ENCODE results near the gene ITSN2.

Gene ITSN2

DNA sequence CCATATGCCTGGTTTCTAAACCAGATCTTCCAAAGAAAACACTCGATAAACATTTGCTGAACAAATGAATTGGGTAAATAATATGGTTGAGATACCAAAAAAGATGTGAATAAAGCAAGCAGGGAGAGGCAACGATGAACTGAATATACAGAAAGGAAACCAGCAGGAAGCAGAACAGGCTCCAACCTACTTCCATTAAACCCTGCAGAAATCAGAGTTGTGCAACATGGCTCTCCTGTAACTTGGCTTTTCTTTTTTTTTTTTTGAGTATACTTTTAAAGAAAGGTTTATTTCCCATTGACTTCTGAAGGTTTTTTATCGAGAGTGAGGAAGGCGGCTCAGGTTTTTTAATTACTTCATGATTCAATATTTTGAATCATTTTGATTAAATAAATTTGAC is 23.5 kb downstream of the ITSN2 start:
- TF ChIP-seq, protein P1, sequence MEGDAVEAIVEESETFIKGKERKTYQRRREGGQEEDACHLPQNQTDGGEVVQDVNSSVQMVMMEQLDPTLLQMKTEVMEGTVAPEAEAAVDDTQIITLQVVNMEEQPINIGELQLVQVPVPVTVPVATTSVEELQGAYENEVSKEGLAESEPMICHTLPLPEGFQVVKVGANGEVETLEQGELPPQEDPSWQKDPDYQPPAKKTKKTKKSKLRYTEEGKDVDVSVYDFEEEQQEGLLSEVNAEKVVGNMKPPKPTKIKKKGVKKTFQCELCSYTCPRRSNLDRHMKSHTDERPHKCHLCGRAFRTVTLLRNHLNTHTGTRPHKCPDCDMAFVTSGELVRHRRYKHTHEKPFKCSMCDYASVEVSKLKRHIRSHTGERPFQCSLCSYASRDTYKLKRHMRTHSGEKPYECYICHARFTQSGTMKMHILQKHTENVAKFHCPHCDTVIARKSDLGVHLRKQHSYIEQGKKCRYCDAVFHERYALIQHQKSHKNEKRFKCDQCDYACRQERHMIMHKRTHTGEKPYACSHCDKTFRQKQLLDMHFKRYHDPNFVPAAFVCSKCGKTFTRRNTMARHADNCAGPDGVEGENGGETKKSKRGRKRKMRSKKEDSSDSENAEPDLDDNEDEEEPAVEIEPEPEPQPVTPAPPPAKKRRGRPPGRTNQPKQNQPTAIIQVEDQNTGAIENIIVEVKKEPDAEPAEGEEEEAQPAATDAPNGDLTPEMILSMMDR (IDR thresholded peaks at IDR 0.05; ENCODE audit: low read depth, low read length, missing control alignments): no peak
- no peak overlapping the region for H3K4me3 ChIP-seq (replicated peaks; ENCODE audit: low read depth, low read length)
- no peak for DNase-seq (ENCODE audit: extremely low read depth, low read depth)

DNA sequence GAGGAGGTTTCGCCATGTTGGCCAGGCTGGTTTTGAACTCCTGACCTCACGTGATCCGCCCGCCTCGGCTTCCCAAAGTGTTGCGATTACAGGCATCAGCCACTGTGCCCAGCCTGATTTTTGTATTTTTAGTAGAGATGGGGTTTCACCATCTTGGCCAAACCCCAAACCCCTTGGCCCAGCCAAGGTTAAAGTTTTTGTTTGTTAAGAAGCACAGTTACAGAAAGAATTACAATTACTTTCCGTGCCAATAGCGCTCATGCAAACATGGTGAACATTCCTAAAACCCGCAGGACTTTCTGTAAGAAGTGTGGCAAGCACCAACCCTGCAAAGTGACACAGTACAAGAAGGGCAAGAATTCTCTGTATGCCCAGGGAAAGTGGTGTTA is 26.1 kb downstream of the ITSN2 start:
- H3K4me3 ChIP-seq (replicated peaks; ENCODE audit: low read depth, low read length): no peak overlapping the region
- DNase-seq (ENCODE audit: extremely low read depth, low read depth): no peak
- TF ChIP-seq, protein P1 (IDR thresholded peaks at IDR 0.05; ENCODE audit: low read depth, low read length, missing control alignments): no peak

DNA sequence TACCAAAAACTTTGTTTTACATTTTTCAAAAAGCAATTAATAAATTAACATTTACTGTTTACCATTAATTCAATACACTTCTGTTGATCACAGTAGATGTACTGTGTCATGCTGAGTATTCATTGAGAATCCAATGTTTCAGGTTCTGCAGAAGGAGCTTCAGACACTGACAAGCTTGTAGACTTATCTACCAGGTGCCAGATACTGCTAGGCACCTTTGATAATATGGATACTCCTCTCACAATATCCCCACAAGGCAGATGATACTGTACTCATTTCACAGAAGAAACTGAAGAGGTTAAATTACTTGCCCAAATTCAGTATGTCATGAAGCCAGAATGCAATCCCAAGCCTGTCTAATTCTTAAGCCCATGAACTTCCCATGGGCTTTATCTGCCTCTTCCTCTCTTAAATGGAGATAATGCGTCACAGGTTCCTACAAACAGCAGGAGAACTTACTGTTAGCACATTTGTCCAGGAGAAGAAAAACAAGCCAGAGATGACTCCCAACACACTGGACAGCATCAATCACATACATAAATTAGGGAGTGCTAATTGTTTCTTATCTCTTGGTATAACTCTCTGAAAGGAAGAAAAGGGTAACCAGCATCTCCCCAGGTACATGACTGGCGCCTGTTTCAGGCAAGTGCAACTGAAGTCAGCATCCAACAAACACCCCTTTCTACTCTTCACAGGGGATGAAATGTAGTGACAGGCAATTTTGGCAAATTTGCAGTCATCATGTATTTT is 27.4 kb downstream of the ITSN2 start:
- H3K4me3 ChIP-seq (replicated peaks; ENCODE audit: low read depth, low read length): no peak overlapping the region
- TF ChIP-seq, protein P1 (IDR thresholded peaks at IDR 0.05; ENCODE audit: low read depth, low read length, missing control alignments): no peak
- no peak for DNase-seq (ENCODE audit: extremely low read depth, low read depth)

DNA sequence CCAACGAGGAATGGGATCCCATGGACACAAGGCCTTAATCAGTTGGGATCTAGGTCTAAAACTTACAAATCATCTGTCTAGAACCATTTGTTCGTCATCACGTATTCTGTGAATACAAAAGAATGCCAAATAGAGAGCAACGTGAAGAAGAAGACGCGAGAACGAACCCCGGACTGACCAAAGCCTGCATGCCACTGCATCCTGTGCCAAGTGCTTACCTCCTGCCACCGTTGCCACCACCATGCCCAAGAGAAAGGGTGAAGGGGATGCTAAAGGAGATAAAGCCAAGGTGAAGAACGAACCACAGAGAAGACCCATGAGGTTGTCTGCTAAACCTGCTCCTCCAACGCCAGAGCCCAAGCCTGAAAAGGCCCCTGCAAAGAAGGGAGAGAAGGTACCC is 30.2 kb downstream of the ITSN2 start:
- TF ChIP-seq, protein P1 (IDR thresholded peaks at IDR 0.05; ENCODE audit: low read depth, low read length, missing control alignments): no peak
- no peak for DNase-seq (ENCODE audit: extremely low read depth, low read depth)
- H3K4me3 ChIP-seq (replicated peaks; ENCODE audit: low read depth, low read length): no peak overlapping the region

DNA sequence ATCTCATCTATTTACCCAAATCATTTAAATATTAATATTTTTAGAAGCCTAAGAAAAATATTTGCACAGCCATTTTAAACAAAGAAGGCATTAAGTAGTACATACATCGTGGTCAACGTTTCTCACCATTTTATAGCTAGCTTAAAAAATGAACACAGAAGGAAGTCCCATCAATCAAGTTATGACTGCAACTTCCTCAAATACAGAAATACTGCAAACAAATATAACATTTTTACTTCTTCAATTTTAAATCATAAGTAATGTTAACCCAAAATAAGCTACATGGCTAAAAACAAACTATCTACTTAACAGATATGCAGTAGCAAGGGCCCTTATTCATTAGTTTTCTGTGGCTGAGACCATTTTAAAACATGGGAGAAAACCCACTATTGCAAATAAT is 30.6 kb downstream of the ITSN2 start:
- H3K4me3 ChIP-seq (replicated peaks; ENCODE audit: low read depth, low read length): no peak overlapping the region
- TF ChIP-seq, protein P1 (IDR thresholded peaks at IDR 0.05; ENCODE audit: low read depth, low read length, missing control alignments): no peak
- no peak for DNase-seq (ENCODE audit: extremely low read depth, low read depth)

DNA sequence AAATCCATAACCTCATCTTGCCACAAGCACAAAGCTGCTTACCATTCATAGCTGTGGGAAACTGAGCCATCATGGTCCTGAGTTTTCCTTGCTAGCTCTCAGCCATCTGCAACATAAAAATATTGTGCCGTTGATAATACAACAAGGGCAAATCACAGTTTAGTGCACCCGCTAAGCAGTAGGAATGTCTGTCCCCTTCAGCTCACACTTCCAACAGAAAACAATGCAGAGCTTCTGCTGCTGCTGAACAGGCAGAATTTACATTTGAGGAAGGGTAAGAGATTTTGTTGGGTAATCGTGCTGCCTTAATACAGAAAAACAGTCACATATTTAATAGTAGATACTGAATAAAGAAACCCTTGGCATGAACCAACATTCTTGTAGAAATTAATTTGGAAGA is 32.3 kb downstream of the ITSN2 start:
- TF ChIP-seq, protein P1 (IDR thresholded peaks at IDR 0.05; ENCODE audit: low read depth, low read length, missing control alignments): no peak
- no peak for DNase-seq (ENCODE audit: extremely low read depth, low read depth)
- no peak overlapping the region for H3K4me3 ChIP-seq (replicated peaks; ENCODE audit: low read depth, low read length)

DNA sequence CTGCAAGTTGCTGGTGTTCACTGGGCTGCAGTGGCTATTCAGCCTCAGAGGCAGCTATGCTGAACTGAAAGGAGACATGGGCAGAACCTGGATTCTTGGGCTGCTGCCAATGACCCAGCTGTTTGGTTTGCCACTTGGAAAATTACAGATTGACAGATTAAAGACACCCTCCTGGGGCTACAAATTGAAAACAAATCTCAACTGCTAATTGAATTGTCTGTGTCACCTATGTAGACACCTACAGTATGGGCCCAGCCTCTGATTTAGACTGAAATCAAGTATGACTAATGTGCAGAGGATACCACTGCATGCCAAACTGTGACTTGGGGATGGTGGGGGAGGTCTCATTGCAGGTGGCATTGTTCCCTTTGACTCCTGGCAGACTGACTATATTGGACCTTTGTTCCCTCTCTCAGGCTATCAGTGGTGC is 42.8 kb downstream of the ITSN2 start:
- DNase-seq (ENCODE audit: extremely low read depth, low read depth): no peak
- TF ChIP-seq, protein P1 (IDR thresholded peaks at IDR 0.05; ENCODE audit: low read depth, low read length, missing control alignments): no peak
- H3K4me3 ChIP-seq (replicated peaks; ENCODE audit: low read depth, low read length): no peak overlapping the region

Measured in HFF-Myc (cell line).